Measurements from ENCODE around the gene SLAIN1. TPM values are rescaled to one million over a fixed set of nuclear protein-coding genes. Genes with fewer than 3 reads are reported as not detected.

SLAIN1 gene
- total and polyA plus RNA-seq, 10 donors = 8.7 to 32.6 (median 17.0) TPM

- no peak for TF ChIP-seq CTCF (IDR thresholded peaks at IDR 0.05 in 8 of 11, conservative IDR thresholded peaks at IDR 0.05 in 3 of 11)
- TF ChIP-seq POLR2AphosphoS5 (IDR thresholded peaks at IDR 0.05) = no peak
- Histone ChIP-seq H3K4me3 (no peak overlapping the region), H3K9me3 (no peaks in the 10 kb centered on the region), H3K27me3 (replicated peaks in 1 of 7) (no peaks in the 10 kb centered on the region), H3K4me1 (no peaks in the 10 kb centered on the region), H3K27ac (no peak overlapping the region), H3K36me3 (peaks cover 0 to 39% (median 4%) of the 10 kb centered on the region in 6 donors)
- no peak for DNase-seq
- intact Hi-C loops (cut with DNase I; ENCODE audit: low total_unique reads) = no loop called here
- WGBS, 5 donors = 36 to 45% (median 40%) methylated on average over 5 of the region's 5 CpGs
Observed at GRCh38 chr13:77767413-77767812, 69.9 kb downstream of the SLAIN1 start.

GRCh38 chr13:77774181-77774580, 76.7 kb downstream of the SLAIN1 start:
- intact Hi-C loops (cut with DNase I; ENCODE audit: low total_unique reads) = no loop called here
- H3K36me3 ChIP-seq = no peaks in the 10 kb centered on the region
- H3K27ac ChIP-seq = no peak overlapping the region
- no peak for TF ChIP-seq POLR2A (IDR thresholded peaks at IDR 0.05)
- no peak for TF ChIP-seq CTCF (IDR thresholded peaks at IDR 0.05 in 8 of 11, conservative IDR thresholded peaks at IDR 0.05 in 3 of 11)
- TF ChIP-seq POLR2AphosphoS5 (IDR thresholded peaks at IDR 0.05) = no peak
- no peaks in the 10 kb centered on the region for H3K4me1 ChIP-seq
- WGBS, 5 donors = 37 to 59% (median 41%) methylated on average over 1 of the region's 1 CpG
- H3K9me3 ChIP-seq = no peaks in the 10 kb centered on the region
- no peak for DNase-seq
- no peak overlapping the region for H3K4me3 ChIP-seq
- no peaks in the 10 kb centered on the region for H3K27me3 ChIP-seq (replicated peaks in 1 of 7)

- TF ChIP-seq POLR2AphosphoS5 (IDR thresholded peaks at IDR 0.05) (no peak), POLR2A (IDR thresholded peaks at IDR 0.05) (no peak), CTCF (IDR thresholded peaks at IDR 0.05 in 8 of 11, conservative IDR thresholded peaks at IDR 0.05 in 3 of 11) (no peak)
- Histone ChIP-seq H3K4me1 (peaks cover 0 to 11% (median 6%) of the 10 kb centered on the region in 6 donors), H3K9me3 (no peaks in the 10 kb centered on the region), H3K27ac (no peak overlapping the region), H3K4me3 (no peak overlapping the region), H3K27me3 (replicated peaks in 1 of 7) (no peaks in the 10 kb centered on the region), H3K36me3 (no peaks in the 10 kb centered on the region)
- intact Hi-C loops (cut with DNase I; ENCODE audit: low total_unique reads) = no loop called here
- 36 to 58% (median 54%) methylated on average over 4 of the region's 4 CpGs for WGBS, 5 donors
- no peak for DNase-seq
Observed at GRCh38 chr13:77776704-77777103, 79.2 kb downstream of the SLAIN1 start.

- no peaks in the 10 kb centered on the region for H3K27me3 ChIP-seq (replicated peaks in 1 of 7)
- no peak overlapping the region for H3K4me3 ChIP-seq
- H3K27ac ChIP-seq = peak overlapping the region in 4 of 8 donors; percentile 0 to 33 (median 21)
- H3K36me3 ChIP-seq = no peaks in the 10 kb centered on the region
- 5 to 16% (median 9%) methylated on average over 3 of the region's 3 CpGs for WGBS, 5 donors
- TF ChIP-seq POLR2AphosphoS5 (IDR thresholded peaks at IDR 0.05) (no peak), CTCF (IDR thresholded peaks at IDR 0.05 in 8 of 11, conservative IDR thresholded peaks at IDR 0.05 in 3 of 11) (peak; percentile 34 to 72 (median 59))
- intact Hi-C loops (cut with DNase I; ENCODE audit: low total_unique reads) = loop anchor here (1.0 kb wide), 1 partner anchor 341 kb away; no protein-coding TSS in a partner anchor
- no peak for DNase-seq
- no peaks in the 10 kb centered on the region for H3K9me3 ChIP-seq
- peaks cover 0 to 11% (median 6%) of the 10 kb centered on the region in 6 donors for H3K4me1 ChIP-seq
Observed at GRCh38 chr13:77779552-77780272, 82.2 kb downstream of the SLAIN1 start.
